H9 (cell line): ENCODE results near the gene ERP27. TPM values are rescaled to one million over a fixed set of nuclear protein-coding genes. Genes with fewer than 3 reads are reported as not detected.

Experiments
- DNase-seq: peaks from one replicate; pipeline ENCODE4 v3.0.0-alpha.2; 2017
- H2AFZ ChIP-seq: one replicate; pipeline ENCODE4 v1.6.1; 2013; ENCODE audit warnings: mild to moderate bottlenecking, low read length, control low read depth, moderate library complexity
- H2AK5ac ChIP-seq: 2 replicates; pipeline ENCODE4 v1.6.1; 2013; ENCODE audit warnings: low read length, control low read depth, mixed read lengths; ENCODE audit not compliant: insufficient read length
- H2BK120ac ChIP-seq: one replicate; pipeline ENCODE4 v1.6.1; 2013; ENCODE audit warnings: low read depth, mild to moderate bottlenecking, low read length, control low read depth, inconsistent platforms; ENCODE audit not compliant: poor library complexity, severe bottlenecking
- H2BK12ac ChIP-seq: 2 replicates; pipeline ENCODE4 v1.6.1; 2013; ENCODE audit warnings: low read length, control low read depth, mixed read lengths, low read depth; ENCODE audit not compliant: insufficient read length
- H2BK15ac ChIP-seq: 2 replicates; pipeline ENCODE4 v1.6.1; 2013; ENCODE audit warnings: low read depth, low read length, control low read depth
- H2BK20ac ChIP-seq: one replicate; pipeline ENCODE4 v1.6.1; 2013; ENCODE audit warnings: low read depth, mild to moderate bottlenecking, low read length, control low read depth, inconsistent platforms; ENCODE audit not compliant: poor library complexity, severe bottlenecking
- H2BK5ac ChIP-seq: 2 replicates; pipeline ENCODE4 v1.6.1; 2013; ENCODE audit warnings: low read length, control low read depth, mixed read lengths; ENCODE audit not compliant: insufficient read length
- H3K14ac ChIP-seq: 2 replicates; pipeline ENCODE4 v1.6.1; 2013; ENCODE audit warnings: low read length, control low read depth; ENCODE audit not compliant: insufficient read depth
- H3K18ac ChIP-seq: 2 replicates; pipeline ENCODE4 v1.6.1; 2013; ENCODE audit warnings: low read depth, mild to moderate bottlenecking, mixed read lengths, low read length, control low read depth; ENCODE audit not compliant: insufficient read length
- H3K23ac ChIP-seq: 2 replicates; pipeline ENCODE4 v1.6.1; 2013; ENCODE audit warnings: low read length, control low read depth, mixed read lengths, low read depth; ENCODE audit not compliant: insufficient read length
- H3K23me2 ChIP-seq: 2 replicates; pipeline ENCODE4 v1.6.1; 2013; ENCODE audit warnings: low read depth, mild to moderate bottlenecking, mixed read lengths, low read length, control low read depth; ENCODE audit not compliant: insufficient read length, poor library complexity, severe bottlenecking
- H3K27ac ChIP-seq: 2 replicates; pipeline ENCODE4 v1.5.1; 2013; ENCODE audit warnings: low read length, control low read depth, mixed read lengths, low read depth; ENCODE audit not compliant: insufficient read length
- H3K27me3 ChIP-seq: 2 replicates; pipeline ENCODE4 v1.6.1; 2013; ENCODE audit warnings: low read length, control low read depth, inconsistent platforms; ENCODE audit not compliant: insufficient read depth
- H3K4ac ChIP-seq: 2 replicates; pipeline ENCODE4 v1.6.1; 2013; ENCODE audit warnings: low read depth, mild to moderate bottlenecking, control low read depth, inconsistent platforms, low read length, moderate library complexity
- H3K4me1 ChIP-seq: 2 replicates; pipeline ENCODE4 v1.6.1; 2013; ENCODE audit warnings: low read length, control low read depth, inconsistent platforms; ENCODE audit not compliant: insufficient read depth
- H3K4me2 ChIP-seq: 2 replicates; pipeline ENCODE4 v1.6.1; 2013; ENCODE audit warnings: low read length, control low read depth, mixed read lengths; ENCODE audit not compliant: insufficient read length, insufficient read depth
- H3K56ac ChIP-seq: 2 replicates; pipeline ENCODE4 v1.6.1; 2013; ENCODE audit warnings: low read depth, mild to moderate bottlenecking, mixed read lengths, low read length, control low read depth; ENCODE audit not compliant: insufficient read length
- H3K79me1 ChIP-seq: 2 replicates; pipeline ENCODE4 v1.6.1; 2013; ENCODE audit warnings: low read depth, mild to moderate bottlenecking, moderate library complexity, low read length, control low read depth, inconsistent platforms; ENCODE audit not compliant: insufficient read depth, poor library complexity, severe bottlenecking
- H3K79me2 ChIP-seq: 2 replicates; pipeline ENCODE4 v1.6.1; 2013; ENCODE audit warnings: low read length, control low read depth, inconsistent platforms; ENCODE audit not compliant: insufficient read depth
- H3K9ac ChIP-seq: 2 replicates; pipeline ENCODE4 v1.6.1; 2013; ENCODE audit warnings: low read length, control low read depth, mixed read lengths; ENCODE audit not compliant: insufficient read length; ENCODE audit errors: extremely low read depth
- H3K9me3 ChIP-seq: one replicate; pipeline ENCODE4 v1.6.1; 2013; ENCODE audit warnings: low read depth, low read length, inconsistent platforms; ENCODE audit not compliant: control insufficient read depth
- H3T11ph ChIP-seq: one replicate; pipeline ENCODE4 v1.6.1; 2013; ENCODE audit warnings: mild to moderate bottlenecking, low read length, control low read depth, inconsistent platforms
- H4K20me1 ChIP-seq: one replicate; pipeline ENCODE4 v1.6.1; 2013; ENCODE audit not compliant: control insufficient read depth, insufficient read length, insufficient read depth
- H4K5ac ChIP-seq: 2 replicates; pipeline ENCODE4 v1.6.1; 2013; ENCODE audit warnings: low read depth, mild to moderate bottlenecking, mixed read lengths, low read length, control low read depth; ENCODE audit not compliant: insufficient read length
- H4K8ac ChIP-seq: replicated peaks from 2 replicates; pipeline ENCODE4 v1.6.1; 2013; ENCODE audit warnings: low read length, control low read depth, mixed read lengths, low read depth; ENCODE audit not compliant: insufficient read length
- H4K91ac ChIP-seq: 2 replicates; pipeline ENCODE4 v1.6.1; 2013; ENCODE audit warnings: low read depth, mild to moderate bottlenecking, moderate library complexity, mixed read lengths, low read length, control low read depth; ENCODE audit not compliant: insufficient read length
- H3K27ac Mint-ChIP-seq, 3 experiments: 2 replicates in 2 of 3; 3 replicates in 1 of 3; pipeline ENCODE4 v1.8.0; 2020 to 2021; ENCODE audit warnings: mixed read lengths in 3 of 3, mild to moderate bottlenecking in 1 of 3, moderate library complexity in 1 of 3
- H3K27me3 Mint-ChIP-seq: 2 replicates; pipeline ENCODE4 v1.8.0; 2021; ENCODE audit warnings: low read depth, mild to moderate bottlenecking, moderate library complexity, mixed read lengths
- H3K36me3 Mint-ChIP-seq, 3 experiments: 2 replicates in 2 of 3; 3 replicates in 1 of 3; pipeline ENCODE4 v1.8.0; 2020 to 2021; ENCODE audit warnings: low read depth in 3 of 3, mixed read lengths in 3 of 3; ENCODE audit not compliant: insufficient read depth in 1 of 3
- H3K4me1 Mint-ChIP-seq, 2 experiments: 2 replicates each; pipeline ENCODE4 v1.8.0; 2020; ENCODE audit warnings: mixed read lengths in 2 of 2
- H3K4me3 Mint-ChIP-seq, 2 experiments: 2 replicates in 1 of 2; 3 replicates in 1 of 2; pipeline ENCODE4 v1.8.0; 2020 to 2021; ENCODE audit warnings: mild to moderate bottlenecking in 2 of 2, mixed read lengths in 2 of 2, moderate library complexity in 1 of 2
- H3K9me3 Mint-ChIP-seq, 2 experiments: 2 replicates in 1 of 2; 3 replicates in 1 of 2; pipeline ENCODE4 v1.8.0; 2020; ENCODE audit warnings: mild to moderate bottlenecking in 2 of 2, mixed read lengths in 2 of 2, moderate library complexity in 1 of 2
- CTCF ChIP-seq: fragments of 200-600 bp; sonication (generic); conservative IDR thresholded peaks from 3 replicates; pipeline ENCODE4 v1.8.0; 2021; ENCODE audit warnings: antibody characterized with exemption, mild to moderate bottlenecking
- WGBS: extraction: QIAGEN DNeasy Blood & Tissue Kit; methylation state at CpG from one replicate; pipeline ENCODE4 v1.1.7; 2013; ENCODE audit warnings: missing lambda C conversion rate, low lambda C conversion rate, mixed read lengths; ENCODE audit not compliant: insufficient read length; ENCODE audit errors: extremely low coverage; 5-methylcytosine and 5-hydroxymethylcytosine counted together
- total RNA-seq: library from RNA; stranded (reverse); gene quantifications from 2 replicates; pipeline ENCODE4 v1.2.1, GENCODE V29; 2021

ERP27 gene
- total RNA-seq, 1 experiment from 2014 or later: not detected

GRCh38 chr12:14890701-14891100 is 47.6 kb downstream of the ERP27 start:
- H3K27me3 ChIP-seq: no peaks in the 10 kb centered on the region
- no peak overlapping the region for H3K23ac ChIP-seq
- H2BK20ac ChIP-seq: no peak overlapping the region
- no peak for TF ChIP-seq CTCF
- no peaks in the 10 kb centered on the region for H3K79me1 ChIP-seq
- H3K9me3 ChIP-seq: no peaks in the 10 kb centered on the region
- no peaks in the 10 kb centered on the region for H3K27me3 Mint-ChIP-seq
- no peak overlapping the region for H3K18ac ChIP-seq
- no peak overlapping the region for H3K9ac ChIP-seq
- H2BK5ac ChIP-seq: no peak overlapping the region
- H2BK15ac ChIP-seq: no peak overlapping the region
- H3K36me3 Mint-ChIP-seq: no peaks in the 10 kb centered on the region
- H3T11ph ChIP-seq: no peak overlapping the region
- H3K14ac ChIP-seq: no peak overlapping the region
- no CpG with 5 or more reads among the region's 5 CpGs for WGBS
- no peak overlapping the region for H2BK120ac ChIP-seq
- H3K56ac ChIP-seq: no peak overlapping the region
- no peak overlapping the region for H2BK12ac ChIP-seq
- no peaks in the 10 kb centered on the region for H4K20me1 ChIP-seq
- no peaks in the 10 kb centered on the region for H3K79me2 ChIP-seq
- no peak overlapping the region for H3K27ac Mint-ChIP-seq
- no peak overlapping the region for H3K4ac ChIP-seq
- no peaks in the 10 kb centered on the region for H3K23me2 ChIP-seq
- no peak overlapping the region for H4K91ac ChIP-seq
- no peaks in the 10 kb centered on the region for H3K9me3 Mint-ChIP-seq
- H3K4me1 Mint-ChIP-seq: peaks cover 6 to 13% of the 10 kb centered on the region in 2 experiments; a peak in 3 of 4 replicates
- no peak overlapping the region for H3K27ac ChIP-seq
- no peak for DNase-seq
- H3K4me2 ChIP-seq: no peak overlapping the region
- H3K4me3 Mint-ChIP-seq: no peak overlapping the region
- H3K4me1 ChIP-seq: peaks cover 2% of the 10 kb centered on the region; the same call in 1 of the 2 replicates
- H2AFZ ChIP-seq: no peak overlapping the region
- no peak overlapping the region for H4K5ac ChIP-seq
- H4K8ac ChIP-seq: no peak overlapping the region
- H2AK5ac ChIP-seq: no peak overlapping the region
